T-helper 9 cell (primary cell): ENCODE data around the gene FUZ.

Source experiments
- DNase-seq: peaks from one replicate; pipeline ENCODE4 v3.0.0-alpha.2; 2020

Gene FUZ

DNA sequence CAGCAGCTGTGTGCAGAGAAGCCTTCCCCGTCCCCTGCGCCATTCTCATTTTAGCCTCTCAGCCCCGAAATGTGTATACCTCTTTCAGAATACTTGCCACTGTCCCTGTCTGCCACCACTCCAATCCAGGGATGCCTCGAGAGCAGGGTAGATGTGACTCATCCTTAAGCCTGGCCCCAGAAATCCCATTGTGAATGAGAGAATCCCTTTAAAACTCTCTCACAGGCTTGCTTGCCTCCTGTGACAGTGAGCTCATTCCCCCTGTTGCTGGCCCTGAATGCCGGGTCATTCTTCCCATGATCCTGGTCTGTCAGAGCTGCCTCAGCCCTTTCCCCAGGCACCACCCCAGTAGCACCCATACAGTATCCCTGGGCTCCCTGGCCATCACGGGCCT is 36.7 kb downstream of the FUZ start:
- no peak for DNase-seq

DNA sequence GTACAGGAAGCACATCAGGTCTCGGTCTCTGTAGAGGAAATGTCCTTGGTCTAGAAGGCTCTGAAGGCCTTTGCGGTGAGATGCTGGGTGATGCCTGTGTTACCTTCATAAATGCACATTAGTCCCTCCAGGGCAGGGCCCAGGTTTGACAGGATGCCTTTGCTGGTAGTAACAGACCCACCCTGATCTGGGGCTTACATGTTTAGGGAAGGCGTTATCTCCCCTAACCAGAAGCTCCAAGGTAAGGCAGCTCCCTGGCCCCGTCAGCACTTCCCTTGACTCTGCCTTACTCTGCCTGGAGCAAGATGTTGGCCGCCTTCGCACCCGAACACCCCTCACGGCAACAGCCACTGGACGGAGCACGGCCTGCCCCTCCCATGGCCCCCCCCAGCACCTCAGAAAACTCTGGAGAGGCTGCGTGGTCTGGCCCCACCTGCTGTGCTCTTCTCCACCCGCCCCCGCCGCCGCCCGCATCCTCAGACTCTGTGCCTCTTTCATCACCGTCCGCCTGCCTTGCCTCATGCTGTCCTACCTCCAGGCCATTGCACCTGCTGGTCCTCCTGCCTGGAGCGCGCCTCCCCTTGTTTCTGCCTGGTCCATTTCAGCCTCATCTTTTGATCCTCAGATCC is 37.2 kb downstream of the FUZ start:
- DNase-seq, result no peak

DNA sequence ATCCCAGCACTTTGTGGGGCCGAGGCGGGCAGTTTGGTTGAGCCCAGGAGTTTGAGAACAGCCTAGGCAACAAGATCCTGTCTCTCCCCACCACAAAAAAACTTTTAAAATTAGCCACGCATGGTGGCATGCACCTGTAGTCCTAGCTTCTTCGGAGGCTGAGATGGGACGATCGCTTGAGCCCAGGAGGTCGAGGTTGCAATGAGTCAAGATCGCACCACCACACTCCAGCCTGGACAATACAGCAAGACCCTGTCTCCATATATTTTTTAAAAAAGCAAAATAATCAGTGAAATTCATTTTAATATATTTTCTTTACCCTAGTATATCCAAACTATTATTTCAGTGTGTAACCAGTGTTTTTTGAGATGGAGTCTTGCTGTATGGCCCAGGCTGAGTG is 38.1 kb downstream of the FUZ start:
- DNase-seq, result no peak

DNA sequence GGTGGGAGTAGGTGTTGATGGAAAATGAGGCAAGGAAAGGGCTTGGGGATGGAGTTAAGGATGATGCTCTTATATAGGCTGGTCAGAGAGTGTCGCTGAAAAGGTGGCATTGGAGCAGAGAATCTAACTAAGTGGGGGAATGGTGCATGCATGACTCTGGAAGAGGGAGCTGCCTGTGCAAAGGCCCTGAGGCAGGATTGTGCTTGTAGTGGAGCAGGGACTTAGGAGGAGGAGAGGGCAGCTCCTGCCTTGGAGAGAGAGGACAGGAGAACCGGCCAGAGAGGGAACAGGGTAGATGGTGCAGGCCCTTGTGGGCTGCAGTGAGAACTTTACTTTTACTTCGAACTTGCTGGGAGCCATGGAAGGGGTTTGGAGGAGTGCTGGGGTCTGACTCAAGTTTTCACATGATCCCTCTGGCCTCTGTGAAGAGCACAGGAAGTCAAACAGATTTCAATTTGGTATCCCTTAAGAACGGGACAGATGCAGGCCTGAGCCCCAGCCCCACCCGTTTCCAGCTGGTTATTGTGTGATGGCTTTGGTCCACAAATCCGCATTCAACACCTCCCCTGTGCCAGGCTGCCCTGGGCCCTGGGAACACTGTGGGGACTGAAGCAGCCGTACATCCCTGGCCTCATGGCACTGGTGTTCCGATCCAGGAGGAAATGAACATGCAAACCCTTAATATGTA is 39.3 kb downstream of the FUZ start:
- DNase-seq, result no peak

DNA sequence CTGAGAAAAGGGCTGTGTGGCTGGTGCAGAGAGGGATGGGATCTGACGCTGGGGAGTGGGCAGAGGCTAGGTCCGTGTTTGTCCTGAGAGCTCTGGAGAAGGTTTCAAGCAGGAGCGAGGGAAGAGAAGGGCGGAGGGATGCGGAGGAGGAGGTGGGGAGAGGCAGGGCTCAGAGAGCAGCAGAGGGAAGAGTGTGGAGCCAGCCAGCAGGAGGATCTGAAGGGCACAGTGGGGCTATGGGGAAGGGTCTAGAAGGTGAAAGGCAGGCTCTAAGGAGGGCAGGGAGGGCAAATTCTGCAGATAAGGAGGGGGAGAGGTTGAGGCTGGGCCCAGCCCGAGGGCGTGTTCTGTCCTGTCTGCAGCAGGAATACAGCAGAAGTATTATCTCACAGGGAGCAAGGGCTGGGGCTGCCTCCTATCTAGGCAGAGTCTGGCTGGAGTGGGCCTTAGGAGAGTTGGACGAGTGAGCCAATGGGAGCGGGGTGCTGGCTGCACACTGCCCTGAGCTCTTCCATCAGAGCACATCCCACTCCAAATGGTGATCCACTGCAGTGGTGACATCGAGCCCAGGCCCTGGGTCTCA is 40.2 kb downstream of the FUZ start:
- no peak for DNase-seq

DNA sequence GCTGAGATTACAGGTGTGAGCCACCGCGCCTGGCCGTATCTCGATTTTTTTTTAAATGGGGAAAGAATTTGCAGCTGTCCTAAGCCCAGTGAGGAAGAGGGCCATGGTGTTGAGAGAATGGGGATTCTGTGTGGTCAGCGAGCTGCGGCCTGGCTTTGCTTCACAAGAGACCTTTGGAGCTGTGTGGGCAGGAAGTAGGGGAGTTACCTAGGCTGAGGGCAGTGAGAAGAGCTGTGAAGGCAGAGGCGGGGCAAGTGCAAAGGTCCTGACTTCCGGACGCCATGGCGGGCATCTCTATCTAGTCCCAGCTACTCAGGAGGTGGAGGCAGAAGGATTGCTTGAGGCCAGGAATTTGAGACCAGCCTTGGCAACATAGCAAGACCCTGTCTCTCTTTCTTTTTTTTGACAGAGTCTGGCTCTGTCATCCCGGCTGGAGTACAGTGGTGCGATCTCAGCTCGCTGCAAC is 41.4 kb downstream of the FUZ start:
- no peak for DNase-seq

DNA sequence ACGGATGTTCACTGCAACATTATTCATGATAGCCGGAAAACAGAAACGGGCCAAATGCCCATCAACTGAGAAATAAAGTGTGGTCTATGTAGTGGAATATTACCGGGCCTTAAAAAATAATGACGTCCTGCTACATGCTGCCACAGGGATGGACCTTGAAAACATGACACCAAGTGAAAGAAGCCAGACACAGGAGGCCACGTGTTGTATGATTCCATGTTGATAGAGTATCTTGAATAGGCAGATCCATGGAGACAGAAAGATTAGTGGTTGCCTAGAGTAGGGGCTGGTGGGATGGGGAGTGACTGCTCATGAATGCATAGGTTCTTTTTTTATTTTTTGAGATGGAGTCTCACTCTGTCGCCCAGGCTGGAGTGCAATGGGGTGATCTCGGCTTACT is 42.6 kb downstream of the FUZ start:
- DNase-seq, result no peak

DNA sequence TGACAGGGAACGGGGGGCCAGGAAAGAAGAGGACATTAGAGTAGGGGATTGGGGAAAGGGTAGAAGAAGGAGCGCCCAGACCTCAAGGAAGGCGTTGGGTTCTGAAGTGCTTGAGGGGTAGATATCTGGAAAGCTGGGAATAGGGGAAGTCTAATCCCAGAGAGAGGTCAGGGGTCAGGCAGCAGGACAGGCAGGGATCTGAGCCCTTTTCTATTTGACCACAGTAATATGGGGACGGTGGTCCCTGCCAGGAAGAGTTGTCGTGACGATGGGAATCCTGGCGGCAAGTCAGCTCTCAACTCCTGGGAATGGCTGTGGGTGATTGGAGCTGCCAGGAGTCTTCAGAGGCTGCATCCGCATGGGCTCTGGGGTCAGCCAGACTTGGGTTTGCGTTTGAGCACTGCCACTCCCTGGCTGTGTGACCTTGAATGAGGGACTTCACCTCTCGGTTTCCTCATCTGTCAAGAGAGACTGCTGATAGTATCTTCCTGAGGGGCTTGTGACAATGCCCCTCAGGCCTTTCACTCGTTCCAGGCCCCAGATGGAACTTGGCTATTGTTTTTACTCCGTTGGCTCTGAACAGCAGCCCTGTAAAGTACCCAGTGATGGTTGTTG is 45.0 kb downstream of the FUZ start:
- DNase-seq, result no peak

DNA sequence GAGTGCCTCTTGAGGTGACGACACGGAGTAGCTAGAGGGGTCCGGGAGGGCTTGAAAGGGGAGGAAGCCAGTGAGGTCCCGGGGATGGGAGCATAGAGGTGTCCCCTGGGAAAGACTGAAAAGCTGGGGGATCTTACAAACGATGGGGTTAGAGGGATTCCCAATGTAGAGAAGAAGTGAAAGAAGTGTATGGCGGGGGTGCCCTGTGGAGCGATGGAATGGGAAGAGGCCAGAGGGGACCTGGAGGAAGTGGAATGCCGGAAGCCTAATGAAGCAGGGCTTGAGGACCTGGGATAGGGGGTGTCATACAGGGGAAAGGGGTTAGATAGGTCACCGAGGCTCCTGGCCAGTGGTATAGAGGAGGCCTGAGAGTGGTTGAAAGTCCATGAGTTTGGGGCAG is 45.7 kb downstream of the FUZ start:
- DNase-seq, result no peak

DNA sequence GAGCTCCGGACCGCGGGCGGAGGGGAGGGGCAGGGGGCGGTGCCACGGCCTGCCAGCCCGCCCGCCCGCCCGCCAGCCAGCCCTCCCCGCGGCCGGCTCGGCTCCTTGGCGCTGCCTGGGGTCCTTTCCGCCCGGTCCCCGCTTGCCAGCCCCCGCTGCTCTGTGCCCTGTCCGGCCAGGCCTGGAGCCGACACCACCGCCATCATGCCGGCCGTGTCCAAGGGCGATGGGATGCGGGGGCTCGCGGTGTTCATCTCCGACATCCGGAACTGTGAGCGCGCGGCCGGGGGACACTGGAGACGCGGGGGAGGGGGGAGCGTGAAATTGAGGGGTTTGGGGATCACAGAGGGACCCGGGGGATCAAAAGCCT is 46.2 kb downstream of the FUZ start, which contains the start of gene AP2A1:
Gene AP2A1, plus strand, starts transcription at position 72 of the 370 bp plus-strand sequence. Its CDS starts 133 bp downstream, at position 205.
- DNase-seq, result no peak

DNA sequence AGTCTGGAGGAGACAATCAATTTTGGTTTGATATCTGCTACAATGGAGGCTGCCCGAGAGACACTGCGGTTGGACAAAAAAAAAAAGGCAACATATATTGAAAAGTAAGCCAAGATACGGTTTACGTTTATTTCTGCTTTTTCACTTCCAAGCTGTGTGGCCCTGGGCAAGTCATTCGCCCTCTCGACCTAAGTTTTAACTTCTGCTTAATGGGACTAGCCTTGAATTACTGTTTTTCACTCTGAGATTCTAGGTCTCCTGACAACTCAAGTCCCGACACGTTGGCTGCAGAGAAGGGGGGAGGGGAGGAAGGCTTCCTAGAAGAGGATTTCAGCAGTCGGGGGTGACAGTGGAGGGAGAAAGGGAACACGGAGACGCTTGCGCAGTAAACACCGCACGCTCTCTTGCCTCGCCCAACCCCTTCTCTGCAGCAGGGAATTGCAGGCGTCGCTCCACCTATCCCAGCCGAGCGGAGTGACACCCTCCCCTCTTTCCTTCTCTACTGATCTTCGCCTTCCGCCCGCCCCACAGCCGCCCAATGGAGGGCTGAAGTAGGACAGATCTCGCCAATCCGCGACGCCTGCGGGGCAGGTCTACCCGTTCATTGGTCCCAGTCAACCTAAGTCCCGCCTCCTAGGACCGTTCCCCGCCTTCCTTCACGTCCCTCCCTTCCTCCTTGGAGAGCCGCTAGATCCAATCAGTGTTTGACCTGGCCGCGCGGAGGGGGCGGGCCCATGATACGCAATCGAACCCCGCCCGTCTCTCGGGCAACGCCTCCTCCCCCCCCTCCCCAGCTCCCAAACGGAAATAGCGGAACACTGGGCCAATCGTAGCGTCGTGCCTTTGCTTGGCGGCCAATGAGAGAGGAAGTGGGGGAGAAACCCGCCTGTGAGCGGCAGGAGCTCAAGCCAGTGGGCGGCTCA is 46.8 kb downstream of the FUZ start:
- peak; percentile 97 for DNase-seq

DNA sequence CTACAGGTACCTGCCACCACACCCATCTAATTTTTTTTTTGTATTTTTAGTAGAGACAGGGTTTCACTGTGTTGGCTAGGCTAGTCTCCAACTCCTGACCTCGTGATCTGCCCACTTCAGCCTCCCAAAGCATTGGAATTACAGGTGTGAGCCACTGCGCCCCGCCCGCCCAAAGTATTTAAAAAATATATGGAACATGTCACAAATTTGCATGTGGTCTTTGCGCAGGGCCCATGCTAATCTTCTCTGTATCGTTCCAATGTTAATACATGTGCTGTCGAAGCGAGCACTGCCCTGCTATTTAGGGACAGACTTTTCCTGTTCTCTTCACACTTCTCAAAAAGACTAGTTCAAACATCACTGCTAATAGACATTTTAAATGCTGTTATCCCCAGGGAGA is 48.8 kb downstream of the FUZ start:
- no peak for DNase-seq

DNA sequence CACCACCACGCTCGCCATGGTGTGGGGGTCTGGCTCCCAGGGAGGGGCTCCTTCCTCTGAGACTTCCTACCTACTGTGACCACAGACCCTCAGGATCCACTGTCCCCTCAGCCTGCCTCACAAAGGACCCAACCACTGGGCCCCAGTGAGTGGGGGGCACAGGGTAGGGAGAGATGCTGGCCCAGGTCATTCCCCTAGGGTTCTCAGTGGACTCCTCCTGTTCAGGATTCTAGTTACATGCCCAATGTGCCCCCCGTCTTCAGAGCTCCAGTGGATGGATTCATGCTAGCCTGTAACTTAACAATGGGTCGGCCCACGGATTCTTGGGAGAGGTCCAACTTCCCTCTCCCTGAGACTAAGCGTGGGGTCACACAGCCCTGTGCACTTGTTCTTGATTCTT is 49.9 kb downstream of the FUZ start, which contains the start of gene TSKS:
Gene TSKS, minus strand, starts transcription at position 77 of the 400 bp plus-strand sequence. Its CDS starts 59 bp downstream, at position 18.
- no peak for DNase-seq

DNA sequence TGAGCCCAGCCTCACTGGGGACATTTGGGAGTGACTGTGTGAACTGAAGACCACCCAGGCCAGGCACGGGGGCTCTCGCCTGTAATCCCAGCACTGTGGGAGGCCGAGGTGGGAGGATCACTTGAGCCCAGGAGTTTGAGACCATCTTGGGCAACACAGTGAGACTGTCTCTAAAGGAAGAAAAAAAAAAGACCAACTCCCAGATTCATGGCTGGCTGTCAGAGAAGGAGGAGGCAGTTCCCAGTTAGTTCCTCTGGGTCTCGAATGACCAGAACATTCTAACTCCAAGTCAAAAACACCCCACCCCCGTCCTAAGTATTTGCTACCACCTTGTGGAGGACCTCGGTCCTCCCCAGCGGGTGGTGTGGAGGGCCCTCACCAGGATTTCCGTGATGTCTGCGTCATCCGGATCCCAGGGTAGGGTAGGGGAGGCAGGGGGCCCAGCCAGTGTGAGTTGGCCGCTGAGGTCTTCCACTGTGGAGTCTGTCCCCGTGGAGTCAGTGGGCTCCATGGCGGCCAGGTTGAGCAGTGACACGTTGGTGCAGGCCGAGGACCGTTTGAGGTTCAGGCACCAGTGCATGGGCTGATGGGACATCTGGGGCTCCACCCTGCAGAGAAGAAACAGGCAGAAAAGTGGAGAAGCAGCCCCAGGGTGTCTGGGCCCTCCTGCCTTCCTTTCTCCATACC is 51.3 kb downstream of the FUZ start:
- DNase-seq, result no peak

DNA sequence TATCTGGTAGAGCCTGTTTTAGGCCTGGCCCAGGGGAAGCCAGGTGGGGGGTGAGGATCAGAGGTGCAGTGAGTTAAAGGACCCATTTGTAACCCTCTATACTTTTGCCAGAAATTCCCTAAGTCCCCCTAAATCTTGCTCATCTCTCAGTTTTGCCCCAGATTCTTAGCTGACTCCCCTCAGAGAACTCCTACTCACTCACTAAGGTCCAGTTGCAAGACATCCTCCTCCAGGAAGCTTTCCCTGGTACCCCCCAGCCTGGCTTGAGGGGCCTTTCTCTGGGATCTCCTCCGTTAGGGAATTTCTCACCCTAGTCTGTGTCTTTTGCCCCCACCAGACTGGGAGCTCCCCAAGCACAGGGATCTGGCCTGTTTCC is 51.9 kb downstream of the FUZ start:
- DNase-seq, result no peak

DNA sequence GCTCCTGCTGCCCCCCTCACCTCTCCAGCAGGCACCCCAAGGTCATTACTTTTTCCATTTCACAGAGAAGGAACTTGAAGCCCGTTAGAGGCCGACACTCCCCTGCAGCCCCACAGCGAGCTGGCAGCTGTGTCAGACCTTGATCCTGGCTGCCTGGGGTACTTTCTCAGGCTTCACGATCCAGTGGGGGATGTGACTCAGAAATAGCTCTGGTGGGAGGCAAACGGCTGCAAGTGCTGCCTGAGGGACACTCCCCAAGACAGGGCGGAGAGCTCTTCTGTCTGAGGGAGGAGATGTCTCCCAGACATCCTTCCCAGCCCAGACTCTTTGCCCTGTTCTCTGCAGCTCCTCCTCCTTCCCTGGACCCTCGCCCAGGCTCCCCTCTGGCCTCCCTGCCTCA is 54.8 kb downstream of the FUZ start:
- no peak for DNase-seq
